ENCODE data around the gene SSC4D. TPM values are rescaled to one million over a fixed set of nuclear protein-coding genes. Genes with fewer than 3 reads are reported as not detected.
"Not testable (repeated sequence)": the region's sequence is repeated elsewhere in the genome, so short reads cannot be mapped to it uniquely, and the experiment has no call there.

SSC4D gene
- total RNA-seq, result 1.6 TPM

GRCh38 chr7:76409537-76409936 lies at the start of gene SSC4D:
Gene SSC4D (minus strand): TSS chr7:76409697. CDS start chr7:76404439, 5,258 bp downstream.
- no peak for DNase-seq (ENCODE audit: low spot score in 2 of 2)

GRCh38 chr7:76458504-76458903 lies 49.0 kb upstream of the SSC4D start:
- FAIRE-seq; DNase-seq (ENCODE audit: low spot score in 2 of 2): not testable (repeated sequence)

More at GRCh38 chr7:76409537-76409936, at the start of gene SSC4D:
- no peak for FAIRE-seq

GRCh38 chr7:76457017-76457416 lies 47.5 kb upstream of the SSC4D start:
- DNase-seq (ENCODE audit: low spot score in 2 of 2); FAIRE-seq: not testable (repeated sequence)

- peak in 1 of 2 donors; percentile 6 for DNase-seq (ENCODE audit: low spot score in 2 of 2)
- not testable (repeated sequence) for FAIRE-seq
Observed at GRCh38 chr7:76445577-76446008, 36.1 kb upstream of the SSC4D start.

- DNase-seq (ENCODE audit: low spot score in 2 of 2); FAIRE-seq: not testable (repeated sequence)
Observed at GRCh38 chr7:76443846-76444245, 34.3 kb upstream of the SSC4D start.

- FAIRE-seq; DNase-seq (ENCODE audit: low spot score in 2 of 2): not testable (repeated sequence)
Observed at GRCh38 chr7:76442664-76443446, 33.4 kb upstream of the SSC4D start.

- not testable (repeated sequence) for DNase-seq (ENCODE audit: low spot score in 2 of 2); FAIRE-seq
Observed at GRCh38 chr7:76441792-76442191, 32.3 kb upstream of the SSC4D start.

GRCh38 chr7:76440404-76440803 lies 30.9 kb upstream of the SSC4D start:
- not testable (repeated sequence) for DNase-seq (ENCODE audit: low spot score in 2 of 2); FAIRE-seq

- not testable (repeated sequence) for FAIRE-seq
Observed at GRCh38 chr7:76439120-76439888, 29.8 kb upstream of the SSC4D start.

GRCh38 chr7:76437873-76438272 lies 28.4 kb upstream of the SSC4D start:
- FAIRE-seq; DNase-seq (ENCODE audit: low spot score in 2 of 2): not testable (repeated sequence)

More at GRCh38 chr7:76439120-76439888, 29.8 kb upstream of the SSC4D start:
- DNase-seq (ENCODE audit: low spot score in 2 of 2), result not testable (repeated sequence)

- DNase-seq (ENCODE audit: low spot score in 2 of 2) (no peak), FAIRE-seq (no peak)
Observed at GRCh38 chr7:76430836-76431235, 21.3 kb upstream of the SSC4D start.

- FAIRE-seq (no peak), DNase-seq (ENCODE audit: low spot score in 2 of 2) (no peak)
Observed at GRCh38 chr7:76430211-76430610, 20.7 kb upstream of the SSC4D start.

- peak in 1 of 2 donors; percentile 14 for DNase-seq (ENCODE audit: low spot score in 2 of 2)
- no peak for FAIRE-seq
Observed at GRCh38 chr7:76428868-76429805, 19.6 kb upstream of the SSC4D start.

- DNase-seq (ENCODE audit: low spot score in 2 of 2) (no peak), FAIRE-seq (no peak)
Observed at GRCh38 chr7:76428149-76428823, 18.8 kb upstream of the SSC4D start.

GRCh38 chr7:76427635-76428034 lies 18.1 kb upstream of the SSC4D start:
- no peak for FAIRE-seq

GRCh38 chr7:76426246-76426645 lies 16.7 kb upstream of the SSC4D start:
- no peak for FAIRE-seq
- no peak for DNase-seq (ENCODE audit: low spot score in 2 of 2)

More at GRCh38 chr7:76427635-76428034, 18.1 kb upstream of the SSC4D start:
- no peak for DNase-seq (ENCODE audit: low spot score in 2 of 2)

GRCh38 chr7:76425558-76425957 lies 16.1 kb upstream of the SSC4D start:
- not testable (repeated sequence) for FAIRE-seq; DNase-seq (ENCODE audit: low spot score in 2 of 2)

- DNase-seq (ENCODE audit: low spot score in 2 of 2), result no peak
- no peak for FAIRE-seq
Observed at GRCh38 chr7:76425156-76425555, 15.7 kb upstream of the SSC4D start.

GRCh38 chr7:76424413-76425111 lies 15.1 kb upstream of the SSC4D start, which contains the start of gene ZP3:
Gene ZP3 (plus strand): TSS chr7:76424950. CDS start chr7:76424965, 15 bp downstream.
- DNase-seq (ENCODE audit: low spot score in 2 of 2) (no peak), FAIRE-seq (no peak)
